Measurements from ENCODE around the gene RBBP7. TPM values are rescaled to one million over a fixed set of nuclear protein-coding genes. Genes with fewer than 3 reads are reported as not detected.

RBBP7 gene
- total and polyA plus RNA-seq, 2 donors from 2014 or later, result 95.2 to 112 TPM

GRCh38 chrX:16827225-16827624, 42.9 kb downstream of the RBBP7 start:
- Histone ChIP-seq H3K9me3 (ENCODE audit: control insufficient read depth in 2 of 3, insufficient read depth in 1 of 3, low read length in 3 of 3) (no peaks in the 10 kb centered on the region), H3K36me3 (ENCODE audit: control insufficient read depth in 2 of 3, insufficient read depth in 3 of 3, low read length in 3 of 3) (peaks cover 0 to 4% (median 2%) of the 10 kb centered on the region in 3 donors), H3K27ac (ENCODE audit: low read depth in 2 of 2, low read length in 2 of 2) (no peak overlapping the region), H3K4me1 (ENCODE audit: control insufficient read depth in 2 of 3, insufficient read depth in 2 of 3, low read depth in 1 of 3, low read length in 3 of 3) (no peaks in the 10 kb centered on the region), H3K9ac (ENCODE audit: low read length in 3 of 3) (no peak overlapping the region), H3K27me3 (ENCODE audit: control insufficient read depth, insufficient read depth, low read length) (peaks cover 5% of the 10 kb centered on the region), H3K4me3 (ENCODE audit: low read length in 3 of 3) (no peak overlapping the region)
- FAIRE-seq (no peak), DNase-seq (no peak)
- TF ChIP-seq, protein P1, sequence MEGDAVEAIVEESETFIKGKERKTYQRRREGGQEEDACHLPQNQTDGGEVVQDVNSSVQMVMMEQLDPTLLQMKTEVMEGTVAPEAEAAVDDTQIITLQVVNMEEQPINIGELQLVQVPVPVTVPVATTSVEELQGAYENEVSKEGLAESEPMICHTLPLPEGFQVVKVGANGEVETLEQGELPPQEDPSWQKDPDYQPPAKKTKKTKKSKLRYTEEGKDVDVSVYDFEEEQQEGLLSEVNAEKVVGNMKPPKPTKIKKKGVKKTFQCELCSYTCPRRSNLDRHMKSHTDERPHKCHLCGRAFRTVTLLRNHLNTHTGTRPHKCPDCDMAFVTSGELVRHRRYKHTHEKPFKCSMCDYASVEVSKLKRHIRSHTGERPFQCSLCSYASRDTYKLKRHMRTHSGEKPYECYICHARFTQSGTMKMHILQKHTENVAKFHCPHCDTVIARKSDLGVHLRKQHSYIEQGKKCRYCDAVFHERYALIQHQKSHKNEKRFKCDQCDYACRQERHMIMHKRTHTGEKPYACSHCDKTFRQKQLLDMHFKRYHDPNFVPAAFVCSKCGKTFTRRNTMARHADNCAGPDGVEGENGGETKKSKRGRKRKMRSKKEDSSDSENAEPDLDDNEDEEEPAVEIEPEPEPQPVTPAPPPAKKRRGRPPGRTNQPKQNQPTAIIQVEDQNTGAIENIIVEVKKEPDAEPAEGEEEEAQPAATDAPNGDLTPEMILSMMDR (IDR thresholded peaks at IDR 0.05; ENCODE audit: borderline replicate concordance, extremely low read depth, insufficient read depth), result no peak
- intact Hi-C loops (cut with DNase I), result no loop called here

DNA sequence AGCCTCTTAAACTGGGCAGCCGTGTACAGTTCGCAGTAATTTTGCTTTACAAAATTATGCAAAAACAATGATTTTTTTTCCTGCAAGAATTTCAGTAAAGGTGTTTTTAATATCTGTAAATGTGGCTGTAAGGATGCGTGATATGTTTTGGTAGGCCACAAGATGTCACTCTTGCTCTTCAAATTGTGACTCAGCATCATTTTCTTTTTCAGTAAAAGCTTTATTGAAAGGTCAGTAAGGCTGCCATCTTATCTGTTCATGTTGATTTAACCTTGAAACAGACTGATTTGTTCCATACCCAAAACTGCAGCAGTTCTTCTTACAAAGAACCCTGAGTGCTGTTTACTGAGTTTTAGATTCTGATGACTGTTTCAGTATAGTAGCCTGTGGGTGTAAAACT, 44.0 kb downstream of the RBBP7 start:
- intact Hi-C loops (cut with DNase I), result no loop called here

GRCh38 chrX:16825264-16826035, 44.7 kb downstream of the RBBP7 start:
- H3K4me3 ChIP-seq (ENCODE audit: low read length in 3 of 3), result no peak overlapping the region
- no peaks in the 10 kb centered on the region for H3K9me3 ChIP-seq (ENCODE audit: control insufficient read depth in 2 of 3, insufficient read depth in 1 of 3, low read length in 3 of 3)
- H3K4me1 ChIP-seq (ENCODE audit: control insufficient read depth in 2 of 3, insufficient read depth in 2 of 3, low read depth in 1 of 3, low read length in 3 of 3), result no peaks in the 10 kb centered on the region
- intact Hi-C loops (cut with DNase I), result no loop called here
- H3K9ac ChIP-seq (ENCODE audit: low read length in 3 of 3), result no peak overlapping the region
- TF ChIP-seq, protein P1 (IDR thresholded peaks at IDR 0.05; ENCODE audit: borderline replicate concordance, extremely low read depth, insufficient read depth), result no peak
- FAIRE-seq (no peak), DNase-seq (no peak)
- peaks cover 0 to 4% (median 2%) of the 10 kb centered on the region in 3 donors for H3K36me3 ChIP-seq (ENCODE audit: control insufficient read depth in 2 of 3, insufficient read depth in 3 of 3, low read length in 3 of 3)
- H3K27ac ChIP-seq (ENCODE audit: low read depth in 2 of 2, low read length in 2 of 2), result no peak overlapping the region
- H3K27me3 ChIP-seq (ENCODE audit: control insufficient read depth, insufficient read depth, low read length), result peaks cover 2% of the 10 kb centered on the region

More for the DNA sequence above, 44.0 kb downstream of the RBBP7 start:
- Histone ChIP-seq H3K9ac (ENCODE audit: low read length in 3 of 3) (no peak overlapping the region), H3K27me3 (ENCODE audit: control insufficient read depth, insufficient read depth, low read length) (peaks cover 2% of the 10 kb centered on the region), H3K9me3 (ENCODE audit: control insufficient read depth in 2 of 3, insufficient read depth in 1 of 3, low read length in 3 of 3) (no peaks in the 10 kb centered on the region), H3K36me3 (ENCODE audit: control insufficient read depth in 2 of 3, insufficient read depth in 3 of 3, low read length in 3 of 3) (peaks cover 0 to 4% (median 2%) of the 10 kb centered on the region in 3 donors), H3K27ac (ENCODE audit: low read depth in 2 of 2, low read length in 2 of 2) (no peak overlapping the region), H3K4me3 (ENCODE audit: low read length in 3 of 3) (no peak overlapping the region), H3K4me1 (ENCODE audit: control insufficient read depth in 2 of 3, insufficient read depth in 2 of 3, low read depth in 1 of 3, low read length in 3 of 3) (no peaks in the 10 kb centered on the region)
- TF ChIP-seq, protein P1 (IDR thresholded peaks at IDR 0.05; ENCODE audit: borderline replicate concordance, extremely low read depth, insufficient read depth), result peak; percentile 48
- DNase-seq, result peak in 2 of 5 donors; percentile 38 to 43
- peak; percentile 95 for FAIRE-seq

Data from kidney (tissue), 14 donors.